CD4-positive, alpha-beta memory T cell (primary cell): ENCODE results near the gene MAP2K1. TPM values are rescaled to one million over a fixed set of nuclear protein-coding genes. Genes with fewer than 3 reads are reported as not detected.
"Not testable (repeated sequence)": the region's sequence is repeated elsewhere in the genome, so short reads cannot be mapped to it uniquely, and the experiment has no call there.

Source experiments
- CTCF ChIA-PET: fragments of 350-600 bp; sonication (Branson Sonifier 250); formaldehyde crosslinking; loops from one replicate; lab custom pipeline; 2021; ENCODE audit warnings: inconsistent platforms; ENCODE audit not compliant: partially characterized antibody; lab: Charles Lee
- POLR2A ChIA-PET: fragments of 350-600 bp; sonication (Branson Sonifier 250); formaldehyde crosslinking; loops from one replicate; lab custom pipeline; 2021; ENCODE audit not compliant: partially characterized antibody; lab: Charles Lee
- DNase-seq, 5 donors: peaks; one replicate each; pipeline versions ENCODE4 v3.0.0 to v3.0.0-alpha.2; 2020 to 2022; ENCODE audit warnings: mixed read lengths in 1 of 5
- H3K27ac ChIP-seq: one replicate; pipeline ENCODE4 v1.7.0; 2013; ENCODE audit warnings: low read depth, low read length
- H3K27me3 ChIP-seq: 2 replicates; pipeline ENCODE4 v1.7.0; 2013; ENCODE audit warnings: mild to moderate bottlenecking, low read length, moderate library complexity; ENCODE audit not compliant: insufficient read depth
- H3K36me3 ChIP-seq: 2 replicates; pipeline ENCODE4 v1.7.0; 2013; ENCODE audit warnings: mild to moderate bottlenecking, low read length, moderate library complexity; ENCODE audit not compliant: insufficient read depth
- H3K4me1 ChIP-seq: 2 replicates; pipeline ENCODE4 v1.7.0; 2013; ENCODE audit warnings: mild to moderate bottlenecking, low read length, moderate library complexity; ENCODE audit not compliant: insufficient read depth
- H3K4me3 ChIP-seq, 2 donors: one replicate each; pipeline ENCODE4 v1.7.0; 2013; ENCODE audit warnings: low read length in 2 of 2, mild to moderate bottlenecking in 1 of 2
- H3K9me3 ChIP-seq, 2 donors: one replicate each; pipeline ENCODE4 v1.7.0; 2013; ENCODE audit warnings: low read length in 2 of 2, control low read depth in 1 of 2; ENCODE audit not compliant: control insufficient read depth in 1 of 2
- H3K27ac Mint-ChIP-seq, 7 donors: one replicate each; pipeline ENCODE4 v1.8.0; 2020 to 2021; ENCODE audit warnings: mixed read lengths in 7 of 7, mild to moderate bottlenecking in 6 of 7, inconsistent platforms in 3 of 7, moderate library complexity in 3 of 7
- H3K27me3 Mint-ChIP-seq, 2 donors: one replicate each; pipeline ENCODE4 v1.8.0; 2020 to 2021; ENCODE audit warnings: mixed read lengths in 2 of 2
- H3K36me3 Mint-ChIP-seq, 2 donors: one replicate each; pipeline ENCODE4 v1.8.0; 2020 to 2021; ENCODE audit warnings: mixed read lengths in 2 of 2, inconsistent platforms in 1 of 2, mild to moderate bottlenecking in 1 of 2
- H3K4me1 Mint-ChIP-seq, 4 donors: one replicate each; pipeline ENCODE4 v1.8.0; 2020 to 2021; ENCODE audit warnings: mixed read lengths in 4 of 4, mild to moderate bottlenecking in 1 of 4
- H3K4me3 Mint-ChIP-seq, 8 donors: one replicate each; pipeline ENCODE4 v1.8.0; 2020 to 2021; ENCODE audit warnings: mixed read lengths in 8 of 8, mild to moderate bottlenecking in 7 of 8, moderate library complexity in 6 of 8, inconsistent platforms in 3 of 8
- H3K9me3 Mint-ChIP-seq, 8 donors: one replicate each; pipeline ENCODE4 v1.8.0; 2020 to 2021; ENCODE audit warnings: mixed read lengths in 8 of 8, mild to moderate bottlenecking in 5 of 8, inconsistent platforms in 3 of 8, moderate library complexity in 1 of 8
- intact Hi-C: fragments of 100-400 bp; cut with micrococcal nuclease; formaldehyde crosslinking; loops from one replicate; pipeline ENCODE4 v1.15.1; 2023
- polyA plus RNA-seq, 2 donors: library from polyadenylated mRNA; unstranded; fragments of 300-500 nt; fragmentation: Illumina TruSeq; gene quantifications; one replicate each; pipeline ENCODE4 v1.2.3, GENCODE V29; 2021
- total RNA-seq, 2 experiments: library from RNA; stranded (reverse); gene quantifications; one replicate each; pipeline ENCODE4 v1.2.3, GENCODE V29; 2021

Gene MAP2K1
- total RNA-seq (10 to 100 TPM; 54.0 to 54.9 TPM), polyA plus RNA-seq (10 to 100 TPM; 44.9 to 71.2 TPM)

GRCh38 chr15:66386204-66387123, at the start of gene MAP2K1:
TSS of gene MAP2K1 (plus strand) at chr15:66386912. CDS start at chr15:66387348, 436 bp downstream.
- H3K27me3 Mint-ChIP-seq = no peaks in the 10 kb centered on the region
- peak within 1 kb of the TSS; percentile 95 to 100 (median 98) for H3K4me3 Mint-ChIP-seq
- Histone ChIP-seq H3K27me3 (no peaks in the 10 kb centered on the region), H3K27ac (peak within 1 kb of the TSS; percentile 83), H3K36me3 (no peaks in the 10 kb centered on the region), H3K4me3 (peak within 1 kb of the TSS; percentile 71 to 96), H3K4me1 (peaks cover 38% of the 10 kb centered on the region), H3K9me3 (no peaks in the 10 kb centered on the region)
- H3K4me1 Mint-ChIP-seq = peaks cover 38 to 58% (median 48%) of the 10 kb centered on the region in 4 donors
- H3K36me3 Mint-ChIP-seq = peaks cover 3 to 10% of the 10 kb centered on the region in 2 donors
- ChIA-PET CTCF (interaction anchor here (0.5 to 6.6 kb wide), 22 partner anchors 9 to 121 kb away, joined by 3 to 119 read pairs (median 4); partner anchors contain the start of genes RPL4, SNAPC5, TIPIN and ZWILCH), POLR2A (interaction anchor here (0.9 to 9.0 kb wide), 18 partner anchors 10 to 120 kb away, joined by 3 to 119 read pairs (median 9); partner anchors contain the start of genes DIS3L, RPL4, SNAPC5 and TIPIN)
- DNase-seq = peak; percentile 97 to 98 (median 98)
- intact Hi-C loops = loop anchor here (1.0 to 5.0 kb wide), 5 partner anchors 30 to 119 kb away; partner anchors contain the start of genes DIS3L, SNAPC5, TIPIN and ZWILCH
- H3K27ac Mint-ChIP-seq = peak within 1 kb of the TSS; percentile 78 to 100 (median 99)
- no peaks in the 10 kb centered on the region for H3K9me3 Mint-ChIP-seq

DNA sequence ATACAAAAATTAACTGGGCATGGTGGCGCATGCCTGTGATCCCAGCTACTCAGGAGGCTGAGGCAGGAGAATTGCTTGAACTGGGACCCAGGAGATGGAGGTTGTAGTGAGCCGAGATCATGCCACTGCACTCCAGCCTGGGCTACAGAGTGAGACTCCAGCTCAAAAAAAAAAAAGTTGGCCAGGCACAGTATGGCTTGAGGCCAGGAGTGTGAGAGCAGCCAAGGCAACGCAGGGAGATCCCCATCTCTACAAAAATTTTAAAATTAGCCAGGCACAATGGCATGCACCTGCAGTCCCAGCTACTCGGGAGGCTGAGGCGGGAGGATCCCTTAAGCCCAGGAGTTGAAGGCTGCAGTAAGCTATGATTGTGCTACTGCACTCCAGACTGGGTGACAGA, 38.2 kb upstream of the MAP2K1 start:
- H3K36me3 ChIP-seq, H3K27me3 Mint-ChIP-seq, H3K27me3 ChIP-seq, H3K4me1 ChIP-seq, H3K9me3 Mint-ChIP-seq, H3K27ac Mint-ChIP-seq, H3K4me3 Mint-ChIP-seq, intact Hi-C loops, H3K27ac ChIP-seq, CTCF ChIA-PET, DNase-seq, H3K4me3 ChIP-seq, H3K9me3 ChIP-seq, H3K4me1 Mint-ChIP-seq: not testable (repeated sequence)
- H3K36me3 Mint-ChIP-seq = peaks cover 20 to 21% of the 10 kb centered on the region in 2 donors
- POLR2A ChIA-PET = interaction anchor here (1.8 kb wide), 1 partner anchor 7 kb away, joined by 4 read pairs; the partner anchor contains the start of gene TIPIN

DNA sequence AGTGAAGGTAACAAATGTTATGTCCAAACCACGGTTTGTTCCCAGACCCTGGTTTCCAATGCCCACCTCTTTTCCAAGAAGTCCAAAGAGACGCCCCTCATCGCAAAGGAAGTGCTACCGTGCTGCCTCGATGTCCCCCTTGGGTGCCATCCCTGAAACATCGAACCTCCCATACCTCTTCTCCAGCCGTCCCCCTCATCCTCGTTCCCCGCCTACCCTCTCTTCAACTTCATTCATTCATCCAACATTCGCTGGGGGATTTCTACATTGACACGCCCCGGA, 30.7 kb upstream of the MAP2K1 start:
- peak overlapping the region; percentile 79 to 80 for H3K4me3 ChIP-seq
- H3K4me1 ChIP-seq = peaks cover 15% of the 10 kb centered on the region
- intact Hi-C loops = loop anchor here (1.0 to 2.0 kb wide), 4 partner anchors 30 to 149 kb away; partner anchors contain the start of genes DIS3L, MAP2K1, SNAPC5 and ZWILCH
- POLR2A ChIA-PET = interaction anchor here (0.8 to 3.8 kb wide), 7 partner anchors 8 to 487 kb away, joined by 3 to 30 read pairs (median 10); partner anchors contain the start of genes MAP2K1, RAB11A, RPL4 and SNAPC5
- no peaks in the 10 kb centered on the region for H3K36me3 ChIP-seq
- Mint-ChIP-seq H3K36me3 (peaks cover 5 to 12% of the 10 kb centered on the region in 2 donors), H3K9me3 (no peaks in the 10 kb centered on the region), H3K27ac (peak overlapping the region; percentile 90 to 98 (median 97)), H3K4me3 (peak overlapping the region; percentile 91 to 99 (median 98)), H3K4me1 (peaks cover 15 to 23% (median 19%) of the 10 kb centered on the region in 4 donors), H3K27me3 (no peaks in the 10 kb centered on the region)
- H3K27me3 ChIP-seq = no peaks in the 10 kb centered on the region
- CTCF ChIA-PET = interaction anchor here (2.2 to 4.2 kb wide), 2 partner anchors 30 to 143 kb away, joined by 7 to 33 read pairs; partner anchors contain the start of genes MAP2K1 and SNAPC5
- peak overlapping the region; percentile 66 for H3K27ac ChIP-seq
- DNase-seq = peak in 1 of 5 donors; percentile 1
- H3K9me3 ChIP-seq = no peaks in the 10 kb centered on the region

DNA sequence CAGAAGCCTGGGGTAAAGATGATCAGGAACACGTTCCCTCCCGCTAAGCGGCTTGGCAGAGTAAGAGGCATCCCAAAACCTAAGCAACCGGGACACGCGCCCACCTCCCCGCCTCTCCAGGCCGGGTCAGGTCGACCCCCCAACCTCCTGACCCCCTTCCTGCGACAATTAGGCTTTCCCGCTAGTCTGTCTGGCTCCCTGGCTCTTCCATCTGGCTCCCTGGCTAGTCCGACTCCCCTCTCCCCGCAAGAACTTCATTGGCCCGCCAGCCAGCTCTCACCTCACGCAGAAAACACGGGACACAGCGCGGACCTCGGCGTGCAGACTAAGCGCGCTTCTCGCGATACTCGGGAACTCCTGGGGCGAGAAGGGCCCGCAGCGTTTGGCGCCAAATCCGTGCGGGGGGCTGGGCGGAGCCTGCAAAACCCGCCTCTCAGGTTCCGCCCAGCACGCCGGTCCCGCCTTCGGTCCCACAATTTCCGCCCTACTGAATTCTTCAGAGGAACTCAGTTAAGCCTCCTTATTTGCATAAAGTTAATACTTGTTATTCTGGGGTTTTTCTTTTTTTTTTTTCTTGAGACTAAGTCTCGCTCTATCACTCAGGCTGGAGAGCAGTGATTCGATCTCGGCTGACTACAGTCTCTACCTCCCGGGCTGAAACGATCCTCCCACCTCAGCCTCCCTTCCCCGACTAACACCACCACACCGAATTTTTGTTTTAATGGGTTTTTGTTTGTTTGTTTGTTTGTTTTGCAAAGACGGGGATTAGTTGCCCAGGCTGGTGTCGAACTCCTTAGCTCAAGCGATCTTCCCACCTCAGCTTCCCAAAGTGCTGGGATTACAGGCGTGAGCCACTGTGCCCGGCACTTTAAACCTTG, 30.1 kb upstream of the MAP2K1 start, which contains the start of gene TIPIN:
Gene TIPIN, minus strand, starts transcription at position 327 of the 878 bp plus-strand sequence. CDS start 3,738 bp downstream, outside the sequence.
- Histone ChIP-seq H3K27me3 (no peaks in the 10 kb centered on the region), H3K27ac (peak within 1 kb of the TSS; percentile 66), H3K4me3 (peak within 1 kb of the TSS; percentile 79 to 80), H3K4me1 (peaks cover 15% of the 10 kb centered on the region), H3K9me3 (no peaks in the 10 kb centered on the region), H3K36me3 (no peaks in the 10 kb centered on the region)
- POLR2A ChIA-PET = interaction anchor here (0.6 to 3.8 kb wide), 9 partner anchors 9 to 488 kb away, joined by 3 to 30 read pairs (median 4); partner anchors contain the start of genes MAP2K1, RAB11A, RPL4 and SNAPC5
- Mint-ChIP-seq H3K36me3 (peaks cover 4 to 12% of the 10 kb centered on the region in 2 donors), H3K4me1 (peaks cover 15 to 23% (median 19%) of the 10 kb centered on the region in 4 donors), H3K27ac (peak within 1 kb of the TSS; percentile 90 to 98 (median 97)), H3K4me3 (peak within 1 kb of the TSS; percentile 91 to 99 (median 98)), H3K27me3 (no peaks in the 10 kb centered on the region), H3K9me3 (no peaks in the 10 kb centered on the region)
- DNase-seq = peak; percentile 95 to 97 (median 96)
- intact Hi-C loops = loop anchor here (1.0 to 2.0 kb wide), 4 partner anchors 30 to 149 kb away; partner anchors contain the start of genes DIS3L, MAP2K1, SNAPC5 and ZWILCH
- CTCF ChIA-PET = interaction anchor here (0.8 to 4.2 kb wide), 3 partner anchors 30 to 142 kb away, joined by 3 to 33 read pairs (median 7); partner anchors contain the start of genes MAP2K1 and SNAPC5

GRCh38 chr15:66359740-66360139, 27.0 kb upstream of the MAP2K1 start:
- Mint-ChIP-seq H3K9me3 (no peaks in the 10 kb centered on the region), H3K27ac (peak overlapping the region in 1 of 7 donors; percentile 11), H3K27me3 (no peaks in the 10 kb centered on the region), H3K4me1 (peaks cover 11 to 23% (median 14%) of the 10 kb centered on the region in 4 donors), H3K36me3 (peaks cover 0 to 7% of the 10 kb centered on the region in 2 donors), H3K4me3 (no peak overlapping the region)
- peaks cover 15% of the 10 kb centered on the region for H3K4me1 ChIP-seq
- no peaks in the 10 kb centered on the region for H3K36me3 ChIP-seq
- DNase-seq = no peak
- intact Hi-C loops = no loop called here
- ChIA-PET POLR2A (no interaction called here), CTCF (no interaction called here)
- H3K27me3 ChIP-seq = no peaks in the 10 kb centered on the region
- H3K4me3 ChIP-seq = no peak overlapping the region
- no peak overlapping the region for H3K27ac ChIP-seq
- H3K9me3 ChIP-seq = no peaks in the 10 kb centered on the region

DNA sequence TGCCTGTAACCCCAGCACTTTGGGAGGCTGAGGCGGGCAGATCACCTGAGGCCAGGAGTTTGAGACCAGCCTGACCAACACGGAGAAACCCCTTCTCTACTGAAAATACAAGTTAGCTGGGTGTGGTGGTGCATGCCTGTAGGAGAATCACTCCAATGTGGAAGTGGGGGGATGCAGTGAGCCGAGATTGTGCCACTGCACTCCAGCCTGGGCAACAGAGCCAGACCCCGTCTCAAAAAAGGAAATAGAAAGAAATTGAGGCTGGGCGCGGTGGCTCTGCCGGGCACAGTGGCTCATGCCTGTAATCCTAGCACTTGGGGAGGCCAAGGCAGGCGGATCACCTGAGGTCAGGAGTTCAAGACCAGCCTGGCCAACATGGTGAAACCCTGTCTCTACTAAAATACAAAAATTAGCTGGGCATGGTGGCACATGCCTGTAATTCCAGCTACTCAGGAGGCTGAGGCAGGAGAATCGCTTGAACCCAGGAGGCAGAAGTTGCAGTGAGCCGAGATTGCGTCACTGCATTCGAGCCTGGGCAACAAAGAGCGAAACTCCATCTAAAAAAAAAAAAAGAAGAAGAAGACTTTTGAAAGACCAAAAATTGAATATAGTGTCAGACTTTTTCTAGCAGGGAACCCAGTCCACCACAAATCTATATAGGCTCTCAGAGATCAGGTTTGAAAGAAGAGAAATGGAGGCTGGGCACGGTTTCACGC, 24.8 kb upstream of the MAP2K1 start:
- H3K4me3 Mint-ChIP-seq, H3K36me3 ChIP-seq, H3K9me3 ChIP-seq, H3K4me1 Mint-ChIP-seq, H3K36me3 Mint-ChIP-seq, H3K27ac ChIP-seq, H3K4me3 ChIP-seq, H3K27me3 Mint-ChIP-seq, CTCF ChIA-PET, H3K27ac Mint-ChIP-seq, intact Hi-C loops, H3K9me3 Mint-ChIP-seq, H3K4me1 ChIP-seq, POLR2A ChIA-PET, DNase-seq, H3K27me3 ChIP-seq: not testable (repeated sequence)
